HG03457 (cell line): ENCODE measurements around the gene INTS7.
"Not testable (repeated sequence)": the region's sequence is repeated elsewhere in the genome, so short reads cannot be mapped to it uniquely, and the experiment has no call there.

Experiments used
- ATAC-seq: cut with Tn5 transposase; IDR thresholded peaks from one replicate; pipeline ENCODE4 v1.9.1; 2021; ENCODE audit warnings: moderate number of reproducible peaks; ENCODE audit not compliant: unreplicated experiment

The INTS7 gene

GRCh38 chr1:211938561-211938997 lies 96.8 kb downstream of the INTS7 start:
- ATAC-seq = no peak

DNA sequence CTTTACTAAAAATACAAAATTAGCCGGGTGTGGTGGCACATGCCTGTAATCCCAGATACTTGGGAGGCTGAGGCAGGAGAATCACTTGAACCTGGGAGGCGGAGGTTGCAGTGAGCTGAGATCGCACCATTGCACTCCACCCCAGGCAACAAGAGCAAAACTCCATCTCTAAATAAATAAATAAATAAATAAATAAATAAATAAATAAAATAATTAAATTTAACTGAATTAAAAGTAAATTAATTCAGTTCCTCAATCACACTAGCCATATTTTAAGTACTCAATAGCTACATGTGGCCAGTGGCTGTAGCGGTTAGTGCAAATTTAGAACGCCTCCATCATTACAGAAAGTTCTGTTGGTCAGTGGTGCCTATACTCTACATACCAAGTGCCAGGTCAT lies 97.9 kb downstream of the INTS7 start:
- ATAC-seq = not testable (repeated sequence)

DNA sequence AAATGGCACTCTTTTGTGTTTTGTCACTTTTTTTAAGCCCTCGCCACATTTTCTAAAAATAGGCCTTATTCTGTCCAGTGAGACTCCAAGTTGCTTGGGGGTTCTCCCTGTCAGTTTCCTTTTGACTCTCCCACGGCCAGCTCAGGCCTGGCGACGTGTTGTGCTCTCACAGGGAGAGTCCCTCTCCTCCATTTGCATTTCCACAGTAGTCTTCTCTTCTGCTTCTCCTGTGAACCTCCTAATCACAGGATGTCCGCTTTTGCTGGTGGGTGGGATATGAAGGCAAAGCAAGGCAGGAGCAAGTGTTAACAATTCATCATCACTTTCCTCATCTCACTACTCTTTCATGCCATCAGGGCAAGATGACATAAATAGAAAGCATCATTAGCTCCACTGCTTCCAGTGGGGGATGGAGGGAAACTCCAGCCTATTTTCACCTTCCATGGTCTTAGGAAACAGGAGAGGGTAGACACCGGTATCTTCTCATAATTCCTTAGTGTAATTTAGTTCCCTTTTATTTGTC lies 99.8 kb downstream of the INTS7 start:
- peak; percentile 77 for ATAC-seq

DNA sequence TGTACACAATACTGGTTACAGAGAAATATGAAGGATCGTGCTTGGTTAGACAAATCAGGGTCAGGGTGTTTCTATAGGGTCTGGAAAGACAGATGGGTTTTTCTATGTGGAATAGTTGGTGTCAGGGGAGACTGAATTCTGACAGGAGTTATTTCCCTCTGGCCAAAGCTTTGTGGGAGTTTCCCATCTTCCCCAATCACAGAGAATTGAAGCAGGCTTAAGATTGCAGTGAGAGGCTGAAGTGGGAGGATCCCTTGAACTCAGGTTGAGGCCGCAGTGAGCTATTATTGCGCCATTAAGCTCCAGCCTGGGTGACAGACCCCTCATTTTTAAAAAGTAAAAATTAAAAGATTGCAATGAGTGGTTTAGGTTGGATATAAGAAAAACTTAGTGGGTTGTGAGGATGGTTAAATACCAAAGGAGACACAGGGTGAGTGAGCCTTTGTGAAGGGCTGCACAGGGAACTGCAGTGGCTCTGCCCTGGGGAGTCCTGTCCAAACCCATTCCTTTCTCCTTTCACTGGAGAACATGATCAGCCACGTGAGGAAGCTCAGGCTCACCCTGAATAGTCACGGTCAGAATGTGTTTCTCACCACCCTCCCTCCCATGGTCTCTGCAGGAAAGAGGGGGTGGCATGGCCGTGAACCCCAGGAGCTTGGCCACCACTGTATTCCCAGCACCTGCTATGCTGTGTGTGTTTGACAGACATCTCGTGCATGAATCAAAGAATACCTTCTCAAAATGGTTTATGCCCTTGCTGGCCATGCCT lies 101.2 kb downstream of the INTS7 start:
- ATAC-seq = no peak

- ATAC-seq = no peak
These were observed 102.5 kb downstream of the INTS7 start for GRCh38 chr1:211932933-211933254.

DNA sequence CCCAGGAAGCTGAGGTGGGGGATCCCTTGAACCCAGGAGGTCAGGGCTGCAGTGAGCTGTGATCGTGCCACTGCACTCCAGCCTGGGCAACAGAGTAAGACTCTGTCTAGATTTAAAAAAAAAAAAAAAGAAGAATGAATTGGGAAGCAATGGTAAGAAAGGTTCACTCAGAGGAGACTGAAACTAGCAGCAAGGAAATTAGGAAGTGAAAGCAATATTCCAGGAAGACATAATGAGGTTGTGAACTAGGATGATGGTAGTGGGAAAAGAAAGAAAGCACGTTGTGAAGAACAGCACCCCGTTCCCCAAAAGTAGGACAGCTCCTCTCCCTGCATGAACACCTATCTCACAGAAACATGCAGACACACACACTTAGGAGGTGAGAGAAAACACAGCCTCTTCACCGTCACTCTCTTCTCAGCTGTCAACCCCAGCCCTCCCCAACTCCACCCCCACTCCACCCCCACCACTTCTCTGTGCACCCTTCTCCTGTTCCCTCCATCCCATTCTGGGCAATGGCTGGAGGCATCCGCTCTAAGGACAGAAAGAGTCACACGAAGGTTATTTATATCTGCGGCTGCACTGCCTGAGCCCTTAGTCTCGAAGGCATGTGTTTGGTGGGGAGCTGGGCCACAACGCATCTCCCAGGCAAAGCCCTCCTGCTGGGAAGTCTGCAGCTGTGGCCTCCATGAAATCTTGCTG lies 103.0 kb downstream of the INTS7 start:
- ATAC-seq = no peak

- no peak for ATAC-seq
These were observed 105.7 kb downstream of the INTS7 start for GRCh38 chr1:211929683-211930082.

- no peak for ATAC-seq
These were observed 106.2 kb downstream of the INTS7 start for GRCh38 chr1:211928993-211929637.

DNA sequence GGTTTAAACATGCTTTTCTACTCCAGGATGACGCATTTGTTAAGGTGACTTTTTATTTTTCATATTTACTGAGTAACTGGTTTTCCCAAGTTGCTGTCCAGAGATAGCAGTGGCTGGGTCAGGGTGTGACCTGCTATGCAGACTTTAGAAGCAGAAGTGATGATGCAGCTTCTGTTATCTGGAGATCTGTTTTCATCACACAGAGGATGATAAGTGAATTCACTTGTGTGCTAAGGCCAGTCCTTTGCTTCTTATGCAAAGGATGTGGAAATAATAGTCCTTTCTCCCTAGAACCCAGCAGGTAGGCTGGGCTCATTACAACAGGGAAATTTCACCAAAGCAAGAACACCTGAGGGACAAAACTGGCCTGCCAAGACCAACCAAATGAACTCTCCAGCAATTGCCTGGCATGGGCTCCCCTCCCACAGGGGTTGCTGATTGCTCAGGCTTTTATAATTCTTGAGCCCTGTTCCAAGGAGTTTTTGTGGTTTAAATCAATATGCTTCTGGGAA lies 107.0 kb downstream of the INTS7 start:
- no peak for ATAC-seq

- ATAC-seq = no peak
These were observed 110.3 kb downstream of the INTS7 start for GRCh38 chr1:211925016-211925415.

- ATAC-seq = no peak
These were observed 111.1 kb downstream of the INTS7 start for GRCh38 chr1:211924256-211924655.

GRCh38 chr1:211923095-211923494 lies 112.3 kb downstream of the INTS7 start:
- no peak for ATAC-seq

DNA sequence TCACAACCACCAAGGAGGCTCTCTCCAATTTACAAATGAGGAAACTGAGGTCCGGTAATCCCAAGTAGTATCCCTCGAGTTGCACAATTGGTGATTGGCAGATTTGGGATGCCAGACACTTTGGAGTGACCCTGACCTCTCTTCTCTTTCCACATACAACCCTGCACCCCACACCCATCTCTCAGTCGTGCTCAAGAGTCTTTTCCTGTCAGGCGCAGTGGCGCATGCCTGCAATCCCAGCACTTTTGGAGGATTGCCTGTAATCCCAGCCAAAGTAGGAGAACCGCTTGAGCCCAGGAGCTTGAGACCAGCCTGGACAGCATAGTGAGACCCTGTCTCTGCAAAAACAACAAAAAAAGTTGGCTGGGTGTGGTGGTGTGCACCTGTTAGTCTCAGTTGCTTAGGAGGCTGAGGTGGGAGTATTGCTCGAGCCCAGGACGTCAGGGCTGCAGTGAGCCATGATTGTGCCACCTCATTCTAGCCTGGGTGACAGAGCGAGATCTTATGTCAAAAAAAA lies 113.7 kb downstream of the INTS7 start:
- no peak for ATAC-seq

- ATAC-seq = no peak
These were observed 114.6 kb downstream of the INTS7 start for GRCh38 chr1:211920602-211921226.

DNA sequence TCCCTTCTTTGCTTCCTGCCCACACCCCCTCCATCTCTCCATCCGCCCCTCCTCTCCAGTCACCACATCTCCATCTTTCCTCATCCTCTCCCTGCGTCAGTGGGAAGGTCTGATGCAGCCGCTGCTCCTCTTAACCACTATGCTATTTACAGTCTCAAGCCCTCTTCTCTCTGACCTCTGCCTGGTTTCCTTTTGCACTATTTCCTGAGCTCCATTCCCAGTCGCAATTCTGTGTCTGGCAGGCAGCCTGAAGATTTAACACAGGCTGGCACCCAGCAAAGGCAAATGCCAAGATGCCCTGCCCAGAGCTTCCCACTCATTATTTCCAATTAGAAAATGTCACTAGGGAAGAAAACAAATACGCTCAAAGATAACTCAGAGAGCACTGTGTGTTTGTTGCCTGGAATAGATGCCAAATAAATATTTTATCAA lies 115.2 kb downstream of the INTS7 start:
- ATAC-seq = no peak

DNA sequence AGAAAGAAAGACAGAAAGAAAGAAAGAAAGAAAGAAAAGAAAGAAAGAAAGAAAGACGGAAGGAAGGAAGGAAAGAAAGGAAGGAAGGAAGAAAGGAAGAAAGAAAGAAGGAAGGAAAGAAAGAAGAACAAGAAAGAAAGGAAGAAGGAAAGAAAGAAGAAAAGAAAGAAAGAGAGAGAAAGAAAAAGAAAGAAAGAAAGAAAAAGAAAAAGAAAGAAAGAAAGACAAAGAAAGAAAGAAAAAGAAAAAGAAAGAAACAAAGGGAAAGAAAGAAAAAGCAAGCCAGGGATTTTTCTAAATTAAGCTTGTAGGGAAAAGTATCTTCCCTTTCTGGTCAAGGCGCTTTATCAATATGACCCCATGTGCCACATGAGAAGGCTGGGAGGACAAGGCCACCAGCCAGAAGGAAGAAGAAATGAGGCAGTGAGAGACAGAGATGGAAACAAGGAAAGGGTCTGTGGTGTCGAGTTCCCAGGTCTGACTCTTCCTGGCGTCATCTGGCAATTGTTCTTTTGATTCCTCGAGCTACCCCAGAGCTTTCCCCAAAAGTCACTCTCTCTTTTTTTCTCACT lies 116.4 kb downstream of the INTS7 start:
- ATAC-seq = no peak

DNA sequence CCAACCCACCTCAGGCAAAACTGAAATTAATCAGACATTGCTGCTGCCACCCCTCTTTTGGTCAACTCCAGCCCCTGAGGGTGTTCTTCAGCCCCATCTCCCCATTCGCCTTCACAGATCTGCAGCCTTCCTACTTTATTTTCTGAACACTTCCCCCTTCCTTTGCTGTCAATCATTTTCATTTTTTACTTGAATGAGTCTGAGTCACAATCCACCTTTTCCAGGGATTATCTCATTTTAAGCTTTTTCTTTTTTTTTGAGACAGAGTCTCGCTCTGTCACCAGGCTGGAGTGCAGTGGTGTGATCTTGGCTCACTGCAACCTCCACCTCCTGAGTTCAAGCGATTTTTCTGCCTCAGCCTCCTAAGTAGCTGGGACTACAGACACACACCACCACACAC lies 118.9 kb downstream of the INTS7 start:
- not testable (repeated sequence) for ATAC-seq

DNA sequence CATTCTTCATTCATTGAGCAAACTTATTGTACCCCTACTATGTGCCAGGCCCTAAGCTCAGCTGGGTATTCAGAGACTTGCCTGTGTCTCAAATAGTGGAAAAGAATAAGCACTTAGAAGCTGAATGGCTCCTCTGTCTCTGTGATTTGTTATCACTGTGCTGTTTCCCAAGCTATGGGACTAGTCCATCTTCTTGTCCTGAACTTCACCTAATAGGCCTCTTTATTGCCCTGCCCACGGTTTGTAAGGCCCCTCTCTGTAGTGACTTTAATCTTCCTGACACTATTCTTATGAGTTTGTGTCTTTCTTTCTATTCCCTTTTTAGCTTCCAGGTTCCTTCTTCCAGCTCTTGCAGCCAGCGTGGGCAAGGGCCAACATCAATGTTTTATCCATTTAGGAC lies 119.4 kb downstream of the INTS7 start:
- ATAC-seq = no peak

DNA sequence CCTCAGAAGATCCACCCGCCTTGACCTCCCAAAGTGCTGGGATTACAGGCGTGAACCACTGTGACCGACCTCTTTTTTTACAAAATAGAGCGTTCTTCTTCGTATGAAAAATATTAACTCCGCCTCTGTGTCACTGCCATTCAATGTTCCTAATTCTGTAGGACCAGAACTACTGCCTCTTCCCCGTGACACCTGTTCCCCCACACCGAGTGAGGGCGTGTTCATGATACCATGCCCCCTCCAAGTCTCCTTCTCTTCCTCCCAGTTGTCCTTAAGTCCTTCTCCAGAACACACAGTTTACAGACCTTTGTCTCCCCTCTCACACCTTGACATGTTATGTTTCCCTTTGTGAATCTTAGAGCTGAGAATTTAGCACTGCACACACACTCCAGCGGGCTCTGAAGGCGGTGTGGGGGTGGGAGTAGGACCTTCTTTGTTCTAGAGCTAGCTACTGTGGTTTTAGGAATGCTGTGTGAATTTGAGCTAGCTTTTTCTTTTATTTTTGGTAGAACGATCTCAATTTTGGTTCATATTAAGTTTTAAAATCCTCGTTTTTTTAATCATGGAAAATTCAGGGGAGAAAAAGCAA lies 122.4 kb downstream of the INTS7 start:
- ATAC-seq = no peak

DNA sequence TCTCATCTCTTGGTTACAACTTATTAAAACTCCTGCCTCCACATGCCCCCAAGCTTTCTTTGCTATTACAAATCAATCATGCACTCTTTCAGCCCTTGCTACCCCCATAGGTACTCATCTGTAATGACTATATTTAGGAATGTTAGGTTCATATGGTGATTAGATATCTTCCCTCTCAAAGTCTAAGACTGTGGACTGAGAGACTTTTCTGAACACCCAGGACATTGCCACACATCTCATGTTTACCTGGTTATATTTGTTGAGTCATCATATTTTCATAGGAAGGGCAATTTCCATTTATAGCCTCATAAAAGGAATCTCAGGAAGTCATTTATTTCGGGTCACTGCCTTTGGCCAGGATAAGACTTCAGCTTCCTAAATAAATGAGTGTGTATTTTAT lies 123.3 kb downstream of the INTS7 start:
- ATAC-seq = no peak
